Osteocyte (in vitro differentiated cells): ENCODE measurements around the gene TMEM109. TPM values are rescaled to one million over a fixed set of nuclear protein-coding genes. Genes with fewer than 3 reads are reported as not detected.

Experiments used
- DNase-seq: peaks from one replicate; pipeline ENCODE4 v3.0.0; 2021; ENCODE audit warnings: mixed read lengths; ENCODE audit not compliant: unreplicated experiment; ENCODE audit errors: extremely low spot score
- H3K27ac Mint-ChIP-seq: one replicate; pipeline ENCODE4 v1.8.0; 2021; ENCODE audit warnings: mild to moderate bottlenecking, mixed read lengths; ENCODE audit not compliant: unreplicated experiment
- H3K27me3 Mint-ChIP-seq: one replicate; pipeline ENCODE4 v1.8.0; 2021; ENCODE audit warnings: mixed read lengths; ENCODE audit not compliant: unreplicated experiment
- H3K36me3 Mint-ChIP-seq: one replicate; pipeline ENCODE4 v1.8.0; 2021; ENCODE audit warnings: mixed read lengths; ENCODE audit not compliant: unreplicated experiment
- H3K4me1 Mint-ChIP-seq: one replicate; pipeline ENCODE4 v1.8.0; 2021; ENCODE audit warnings: mixed read lengths; ENCODE audit not compliant: unreplicated experiment
- H3K4me3 Mint-ChIP-seq: one replicate; pipeline ENCODE4 v1.8.0; 2021; ENCODE audit warnings: mild to moderate bottlenecking, moderate library complexity, mixed read lengths; ENCODE audit not compliant: unreplicated experiment
- H3K9me3 Mint-ChIP-seq: one replicate; pipeline ENCODE4 v1.8.0; 2021; ENCODE audit warnings: mixed read lengths; ENCODE audit not compliant: unreplicated experiment
- CTCF ChIP-seq: fragments of 200-600 bp; sonication (generic); IDR thresholded peaks from 2 replicates; pipeline ENCODE4 v1.5.0; 2021; ENCODE audit warnings: antibody characterized with exemption, mild to moderate bottlenecking, moderate library complexity
- total RNA-seq: library from RNA; stranded (reverse); gene quantifications from 2 replicates; pipeline ENCODE4 v1.2.1, GENCODE V29; 2021

Gene TMEM109
- total RNA-seq, 1 donor from 2014 or later = 152 TPM

GRCh38 chr11:60918251-60918938 lies 4.4 kb downstream of the TMEM109 start:
- no peak overlapping the region for H3K27ac Mint-ChIP-seq
- no peak overlapping the region for H3K4me3 Mint-ChIP-seq
- no peak for TF ChIP-seq CTCF
- H3K27me3 Mint-ChIP-seq = no peaks in the 10 kb centered on the region
- H3K9me3 Mint-ChIP-seq = no peaks in the 10 kb centered on the region
- H3K4me1 Mint-ChIP-seq = peaks cover 31% of the 10 kb centered on the region
- DNase-seq = no peak
- peaks cover 19% of the 10 kb centered on the region for H3K36me3 Mint-ChIP-seq

DNA sequence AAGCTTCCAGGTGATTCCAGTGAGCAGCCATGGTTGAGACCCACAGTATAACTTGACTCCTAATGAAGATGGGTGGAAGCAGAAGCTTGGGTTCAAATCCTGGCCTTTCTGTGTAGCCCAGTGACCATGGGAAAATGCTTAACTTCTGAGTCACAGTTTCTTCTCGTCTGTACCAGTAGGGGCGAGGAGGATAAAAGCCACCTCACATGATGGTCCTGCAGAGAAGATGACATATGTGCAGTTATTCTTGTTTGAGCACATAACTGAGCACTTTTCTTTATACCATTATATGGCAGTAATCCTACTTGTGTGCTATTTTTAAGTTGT lies 4.9 kb downstream of the TMEM109 start:
- no peak overlapping the region for H3K4me3 Mint-ChIP-seq
- H3K4me1 Mint-ChIP-seq = peaks cover 29% of the 10 kb centered on the region
- DNase-seq = no peak
- H3K36me3 Mint-ChIP-seq = peaks cover 20% of the 10 kb centered on the region
- no peak overlapping the region for H3K27ac Mint-ChIP-seq
- no peaks in the 10 kb centered on the region for H3K27me3 Mint-ChIP-seq
- TF ChIP-seq CTCF = no peak
- no peaks in the 10 kb centered on the region for H3K9me3 Mint-ChIP-seq

- H3K36me3 Mint-ChIP-seq = peaks cover 20% of the 10 kb centered on the region
- H3K27ac Mint-ChIP-seq = no peak overlapping the region
- DNase-seq = no peak
- H3K4me1 Mint-ChIP-seq = peaks cover 32% of the 10 kb centered on the region
- no peaks in the 10 kb centered on the region for H3K27me3 Mint-ChIP-seq
- no peaks in the 10 kb centered on the region for H3K9me3 Mint-ChIP-seq
- H3K4me3 Mint-ChIP-seq = no peak overlapping the region
- no peak for TF ChIP-seq CTCF
Observed at GRCh38 chr11:60919320-60919719, 5.4 kb downstream of the TMEM109 start.

- peaks cover 20% of the 10 kb centered on the region for H3K36me3 Mint-ChIP-seq
- DNase-seq = no peak
- peaks cover 32% of the 10 kb centered on the region for H3K4me1 Mint-ChIP-seq
- no peak overlapping the region for H3K4me3 Mint-ChIP-seq
- no peaks in the 10 kb centered on the region for H3K27me3 Mint-ChIP-seq
- TF ChIP-seq CTCF = no peak
- H3K27ac Mint-ChIP-seq = no peak overlapping the region
- no peaks in the 10 kb centered on the region for H3K9me3 Mint-ChIP-seq
Observed at GRCh38 chr11:60919956-60920355, 6.0 kb downstream of the TMEM109 start.

- TF ChIP-seq CTCF = no peak
- H3K27ac Mint-ChIP-seq = no peak overlapping the region
- H3K36me3 Mint-ChIP-seq = peaks cover 20% of the 10 kb centered on the region
- peaks cover 33% of the 10 kb centered on the region for H3K4me1 Mint-ChIP-seq
- H3K4me3 Mint-ChIP-seq = no peak overlapping the region
- H3K9me3 Mint-ChIP-seq = no peaks in the 10 kb centered on the region
- no peak for DNase-seq
- no peaks in the 10 kb centered on the region for H3K27me3 Mint-ChIP-seq
Observed at GRCh38 chr11:60921259-60921658, 7.3 kb downstream of the TMEM109 start.
